WTC11 (cell line): ENCODE measurements around the gene CACNG7. TPM values are rescaled to one million over a fixed set of nuclear protein-coding genes. Genes with fewer than 3 reads are reported as not detected.
A peak's percentile ranks its signal among the peaks of the same experiment; 100 is the strongest.

Source experiments
- ATAC-seq: fragments of 200-7000 bp; cut with Tn5 transposase; 2 replicates; pipeline ENCODE4 v1.10.0; 2021; ENCODE audit warnings: mild to moderate bottlenecking, moderate library complexity
- CTCF ChIA-PET: fragments of 300-600 bp; sonication (Branson Sonifier 250); formaldehyde crosslinking; loops from one replicate; lab custom pipeline; 2021; ENCODE audit warnings: antibody characterized with exemption; lab: Charles Lee
- POLR2A ChIA-PET: fragments of 350-600 bp; sonication (Branson Sonifier 250); formaldehyde crosslinking; loops from one replicate; lab custom pipeline; 2021; ENCODE audit warnings: antibody characterized with exemption; lab: Charles Lee
- DNase-seq: peaks from one replicate; pipeline ENCODE4 v3.0.0; 2021; ENCODE audit warnings: low spot score
- H3K27ac Mint-ChIP-seq: 2 replicates; pipeline ENCODE4 v1.8.0; 2021; ENCODE audit warnings: mixed read lengths
- H3K27me3 Mint-ChIP-seq: 2 replicates; pipeline ENCODE4 v1.8.0; 2021; ENCODE audit warnings: low read depth, mild to moderate bottlenecking, moderate library complexity, mixed read lengths
- H3K36me3 Mint-ChIP-seq: 2 replicates; pipeline ENCODE4 v1.8.0; 2021; ENCODE audit warnings: mixed read lengths
- H3K4me1 Mint-ChIP-seq: 2 replicates; pipeline ENCODE4 v1.8.0; 2022; ENCODE audit warnings: mixed read lengths
- H3K4me3 Mint-ChIP-seq: 2 replicates; pipeline ENCODE4 v1.8.0; 2021; ENCODE audit warnings: mild to moderate bottlenecking, moderate library complexity, mixed read lengths
- H3K9me3 Mint-ChIP-seq: 2 replicates; pipeline ENCODE4 v1.8.0; 2021; ENCODE audit warnings: mixed read lengths
- AFF4 ChIP-seq: sonication (generic); formaldehyde crosslinking; IDR thresholded peaks from 2 replicates; pipeline ENCODE4 v1.8.1; 2023; ENCODE audit warnings: mild to moderate bottlenecking, missing genetic modification reagents, borderline replicate concordance
- ARID4B ChIP-seq: sonication (generic); formaldehyde crosslinking; IDR thresholded peaks from 2 replicates; pipeline ENCODE4 v1.8.0; 2023; ENCODE audit warnings: missing genetic modification reagents, mild to moderate bottlenecking, borderline replicate concordance
- CBFB ChIP-seq: sonication (generic); formaldehyde crosslinking; IDR thresholded peaks from 2 replicates; pipeline ENCODE4 v1.8.1; 2022; ENCODE audit warnings: mild to moderate bottlenecking, low read depth, missing genetic modification reagents
- CTCF ChIP-seq: fragments of 200-600 bp; IDR thresholded peaks from 2 replicates; pipeline ENCODE4 v1.8.0; 2022; ENCODE audit warnings: antibody characterized with exemption
- E2F4 ChIP-seq: sonication (generic); formaldehyde crosslinking; IDR thresholded peaks from 2 replicates; pipeline ENCODE4 v1.8.1; 2022; ENCODE audit warnings: low read depth, mild to moderate bottlenecking, moderate library complexity, missing genetic modification reagents, borderline replicate concordance
- E2F5 ChIP-seq: sonication (generic); formaldehyde crosslinking; IDR thresholded peaks from 2 replicates; pipeline ENCODE4 v1.8.1; 2022; ENCODE audit warnings: mild to moderate bottlenecking, moderate library complexity, missing genetic modification reagents
- ESRRA ChIP-seq: sonication (generic); formaldehyde crosslinking; IDR thresholded peaks from 2 replicates; pipeline ENCODE4 v1.8.1; 2022; ENCODE audit warnings: mild to moderate bottlenecking, missing genetic modification reagents, borderline replicate concordance
- FOXP1 ChIP-seq: sonication (generic); formaldehyde crosslinking; IDR thresholded peaks from 2 replicates; pipeline ENCODE4 v1.8.0; 2022; ENCODE audit warnings: missing genetic modification reagents, mild to moderate bottlenecking, moderate library complexity, borderline replicate concordance
- HMGXB4 ChIP-seq: sonication (generic); formaldehyde crosslinking; IDR thresholded peaks from 2 replicates; pipeline ENCODE4 v1.8.1; 2023; ENCODE audit warnings: mild to moderate bottlenecking, moderate library complexity, missing genetic modification reagents
- MAX ChIP-seq: sonication (generic); formaldehyde crosslinking; IDR thresholded peaks from 2 replicates; pipeline ENCODE4 v1.8.0; 2022; ENCODE audit warnings: mild to moderate bottlenecking, missing genetic modification reagents
- MXD4 ChIP-seq: fragments of 250-450 bp; sonication (Bioruptor Pico); IDR thresholded peaks from 2 replicates; pipeline ENCODE4 v1.8.0; 2021; ENCODE audit warnings: mild to moderate bottlenecking, moderate library complexity, borderline replicate concordance
- MYBL2 ChIP-seq: sonication (generic); formaldehyde crosslinking; IDR thresholded peaks from 2 replicates; pipeline ENCODE4 v1.8.1; 2023; ENCODE audit warnings: mild to moderate bottlenecking, moderate library complexity, missing genetic modification reagents
- SP1 ChIP-seq: sonication (generic); formaldehyde crosslinking; conservative IDR thresholded peaks from 2 replicates; pipeline ENCODE4 v1.8.1; 2022; ENCODE audit warnings: missing genetic modification reagents
- ZNF423 ChIP-seq: fragments of 250-450 bp; sonication (Bioruptor Pico); IDR thresholded peaks from 2 replicates; pipeline ENCODE4 v2.1.2; 2022; ENCODE audit warnings: mild to moderate bottlenecking, moderate library complexity
- ZNF512 ChIP-seq: sonication (generic); formaldehyde crosslinking; IDR thresholded peaks from 2 replicates; pipeline ENCODE4 v1.8.1; 2022; ENCODE audit warnings: missing genetic modification reagents, borderline replicate concordance
- total RNA-seq: library from RNA; stranded (reverse); gene quantifications from 3 replicates; pipeline ENCODE4 v1.2.3, GENCODE V29; 2021

The CACNG7 gene
- total RNA-seq, 1 experiment from 2014 or later: 33.3 TPM

- Mint-ChIP-seq H3K36me3 (peaks cover 8% of the 10 kb centered on the region; the same call in 1 of the 2 replicates), H3K27ac (no peak within 1 kb of the TSS), H3K4me3 (no peak within 1 kb of the TSS; the same call in 1 of the 2 replicates), H3K4me1 (peaks cover 25% of the 10 kb centered on the region), H3K27me3 (peaks cover 14% of the 10 kb centered on the region), H3K9me3 (no peaks in the 10 kb centered on the region)
- peak; percentile 7 for ATAC-seq
- peak; percentile 86 for DNase-seq
- CTCF ChIA-PET: interaction anchor here (0.6 to 4.1 kb wide), 19 partner anchors 10 to 255 kb away, joined by 3 to 37 read pairs (median 5); partner anchors contain the start of genes CACNG7 and MYADM
- POLR2A ChIA-PET: interaction anchor here (0.6 to 4.0 kb wide), 3 partner anchors 11 to 60 kb away, joined by 3 to 43 read pairs (median 5); partner anchors contain the start of gene MYADM
- TF ChIP-seq ZNF423 (CRISPR knock-in tag) (peak; percentile 96), E2F5 (peak; percentile 46; the same call in 1 of the 2 replicates), MAX (CRISPR knock-in tag) (peak; percentile 43; the same call in 1 of the 2 replicates), MYBL2 (0 out of 2 replicates have a peak, but pooled peaks have one; percentile 56), ZNF512 (CRISPR knock-in tag) (no peak), AFF4 (CRISPR knock-in tag) (no peak), ARID4B (CRISPR knock-in tag) (0 out of 2 replicates have a peak, but pooled peaks have one; percentile 32), MXD4 (no peak), E2F4 (no peak), FOXP1 (CRISPR knock-in tag) (peak; percentile 46; the same call in 1 of the 2 replicates), SP1 (CRISPR knock-in tag) (peak; percentile 53), ESRRA (no peak), HMGXB4 (CRISPR knock-in tag) (peak; percentile 90), CBFB (0 out of 2 replicates have a peak, but pooled peaks have one; percentile 56), CTCF (no peak)
Observed at GRCh38 chr19:53881482-53882390, 27.3 kb upstream of the CACNG7 start, which contains the start of gene PRKCG. TSS of gene PRKCG (plus strand) at chr19:53882197. CDS start at chr19:53882495, 298 bp downstream.
